ENCODE data around the gene VWA3A.
"Not testable (repeated sequence)": the region's sequence is repeated elsewhere in the genome, so short reads cannot be mapped to it uniquely, and the experiment has no call there.

Gene VWA3A

GRCh38 chr16:22123759-22124490 is 31.6 kb downstream of the VWA3A start:
- TF ChIP-seq CTCF (IDR thresholded peaks at IDR 0.05) = no peak
- no peak for TF ChIP-seq ZFX (IDR thresholded peaks at IDR 0.05; ENCODE audit: borderline replicate concordance)
- H3K27ac ChIP-seq = no peak overlapping the region

GRCh38 chr16:22124583-22125284 is 32.4 kb downstream of the VWA3A start:
- H3K27ac ChIP-seq = no peak overlapping the region
- TF ChIP-seq CTCF (IDR thresholded peaks at IDR 0.05) = no peak
- TF ChIP-seq ZFX (IDR thresholded peaks at IDR 0.05; ENCODE audit: borderline replicate concordance) = no peak

- no peak overlapping the region for H3K27ac ChIP-seq
- TF ChIP-seq ZFX (IDR thresholded peaks at IDR 0.05; ENCODE audit: borderline replicate concordance) (no peak), CTCF (IDR thresholded peaks at IDR 0.05) (no peak)
These were observed 33.8 kb downstream of the VWA3A start for GRCh38 chr16:22126037-22126558.

GRCh38 chr16:22128537-22128936 is 36.2 kb downstream of the VWA3A start:
- not testable (repeated sequence) for H3K27ac ChIP-seq

- H3K27ac ChIP-seq = no peak overlapping the region
- TF ChIP-seq CTCF (IDR thresholded peaks at IDR 0.05) = no peak
- TF ChIP-seq ZFX (IDR thresholded peaks at IDR 0.05; ENCODE audit: borderline replicate concordance) = no peak
These were observed 38.2 kb downstream of the VWA3A start for GRCh38 chr16:22130528-22130927.

- H3K27ac ChIP-seq = no peak overlapping the region
- TF ChIP-seq CTCF (IDR thresholded peaks at IDR 0.05) (no peak), ZFX (IDR thresholded peaks at IDR 0.05; ENCODE audit: borderline replicate concordance) (no peak)
These were observed 40.5 kb downstream of the VWA3A start for GRCh38 chr16:22132801-22133200.

- TF ChIP-seq CTCF (IDR thresholded peaks at IDR 0.05) (no peak), ZFX (IDR thresholded peaks at IDR 0.05; ENCODE audit: borderline replicate concordance) (no peak)
- H3K27ac ChIP-seq = no peak overlapping the region
These were observed 46.1 kb downstream of the VWA3A start for GRCh38 chr16:22138482-22138881.

Measured in 22Rv1 (cell line).